Measurements from ENCODE around the gene HDGF.

GRCh38 chr1:156767101-156767878 is 15.8 kb upstream of the HDGF start, which contains the start of gene PRCC:
- TF ChIP-seq POLR2A (IDR thresholded peaks at IDR 0.05) (peak in 1 of 2 donors; percentile 40), CTCF (IDR thresholded peaks at IDR 0.05) (no peak)
